GM12892 (cell line): ENCODE data around the gene NPAS3.

Experiments
- POLR2A ChIP-seq: IDR thresholded peaks from 2 replicates; pipeline ENCODE4 v1.6.1; 2011; ENCODE audit warnings: low read depth, low read length, control low read depth
- POLR2AphosphoS5 ChIP-seq: IDR thresholded peaks from 2 replicates; pipeline ENCODE4 v1.6.1; 2011; ENCODE audit warnings: low read depth, low read length, control low read depth
- TAF1 ChIP-seq: IDR thresholded peaks from 2 replicates; pipeline ENCODE4 v1.6.1; 2011; ENCODE audit warnings: low read depth, mild to moderate bottlenecking, control low read depth, low read length, borderline replicate concordance

GRCh38 chr14:33554988-33555387 lies 616.3 kb downstream of the NPAS3 start:
- TF ChIP-seq POLR2A (no peak), POLR2AphosphoS5 (no peak), TAF1 (no peak)
